Duodenal mucosa (tissue), 2 donors: ENCODE results near the gene COX14.

Experiments
- H3K27ac ChIP-seq: one replicate; pipeline ENCODE4 v1.7.0; 2013; ENCODE audit warnings: low read depth, low read length
- H3K27me3 ChIP-seq, 2 donors: one replicate each; pipeline ENCODE4 v1.7.0; 2013; ENCODE audit warnings: low read length in 2 of 2, control low read depth in 1 of 2; ENCODE audit not compliant: insufficient read depth in 2 of 2, control insufficient read depth in 1 of 2
- H3K36me3 ChIP-seq, 2 donors: one replicate each; pipeline ENCODE4 v1.7.0; 2013; ENCODE audit warnings: low read length in 2 of 2, control low read depth in 1 of 2; ENCODE audit not compliant: insufficient read depth in 2 of 2, control insufficient read depth in 1 of 2
- H3K4me1 ChIP-seq, 2 donors: one replicate each; pipeline ENCODE4 v1.7.0; 2013; ENCODE audit warnings: low read length in 2 of 2, control low read depth in 1 of 2; ENCODE audit not compliant: insufficient read depth in 2 of 2, control insufficient read depth in 1 of 2
- H3K4me3 ChIP-seq, 2 donors: one replicate each; pipeline ENCODE4 v1.7.0; 2013; ENCODE audit warnings: low read length in 2 of 2, low read depth in 1 of 2
- H3K9ac ChIP-seq, 2 donors: one replicate each; pipeline ENCODE4 v1.7.0; 2013; ENCODE audit warnings: low read length in 2 of 2, low read depth in 1 of 2
- H3K9me3 ChIP-seq, 2 donors: one replicate each; pipeline ENCODE4 v1.7.0; 2013; ENCODE audit warnings: low read length in 2 of 2, control low read depth in 1 of 2; ENCODE audit not compliant: control insufficient read depth in 1 of 2

Gene COX14

DNA sequence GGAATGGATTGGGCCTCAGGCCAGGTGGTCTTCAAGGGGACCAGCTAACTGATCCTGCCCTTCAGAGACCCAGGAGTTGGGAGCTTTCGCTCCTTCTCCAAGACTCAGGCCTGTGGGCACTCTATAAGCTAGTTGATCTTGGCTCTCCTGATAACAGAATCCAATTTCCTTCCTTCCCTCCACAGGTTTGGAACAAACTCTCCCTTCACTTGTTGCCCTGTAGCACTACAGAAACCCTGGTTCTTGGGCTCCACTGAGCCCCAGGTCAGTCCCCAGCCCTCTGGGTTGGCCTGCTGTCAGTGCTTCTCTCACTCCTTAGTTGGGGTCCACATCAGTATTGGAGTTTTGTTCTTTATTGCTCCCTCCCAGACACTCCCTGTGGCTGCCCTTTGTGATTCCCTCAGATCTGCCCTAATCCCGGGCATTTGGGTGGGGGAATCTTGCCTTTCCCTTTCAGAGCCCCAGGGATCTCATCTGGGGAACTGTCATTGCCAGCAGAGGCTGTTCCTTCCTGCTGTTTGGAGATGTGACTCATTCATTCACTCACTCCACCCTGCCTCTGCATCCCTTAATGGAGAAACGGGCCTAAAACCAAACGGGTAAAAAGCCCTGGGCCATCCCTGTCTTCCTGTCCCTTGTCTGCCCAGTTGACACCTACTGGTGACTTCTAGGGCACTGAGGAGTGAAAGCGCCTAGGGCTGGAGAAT lies 12.6 kb upstream of the COX14 start:
- Histone ChIP-seq H3K27ac (no peak overlapping the region), H3K9ac (no peak overlapping the region), H3K36me3 (peaks cover 33 to 56% of the 10 kb centered on the region in 2 donors), H3K27me3 (no peaks in the 10 kb centered on the region), H3K4me3 (no peak overlapping the region), H3K9me3 (no peaks in the 10 kb centered on the region), H3K4me1 (peaks cover 15 to 23% of the 10 kb centered on the region in 2 donors)

DNA sequence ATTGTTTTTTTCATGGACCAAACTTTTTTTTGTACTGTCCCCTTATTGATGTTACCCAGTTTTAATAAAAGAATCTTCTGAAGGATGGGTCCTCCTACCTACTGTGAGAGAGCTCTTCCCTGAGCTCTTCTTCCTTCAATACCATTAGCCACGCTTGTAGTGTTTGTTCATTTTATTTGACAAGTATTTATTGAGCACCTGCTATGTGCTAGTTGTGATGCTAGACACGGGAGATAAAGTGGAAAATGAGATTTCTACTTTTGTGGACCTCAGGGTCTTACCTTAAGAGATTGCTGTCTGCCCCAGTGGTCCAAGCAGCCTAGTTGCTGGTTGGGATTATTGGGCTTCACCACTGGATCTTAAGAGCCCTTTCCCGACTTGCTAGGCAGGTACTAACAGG lies 11.5 kb upstream of the COX14 start:
- no peak overlapping the region for H3K27ac ChIP-seq
- H3K4me1 ChIP-seq: peaks cover 23 to 34% of the 10 kb centered on the region in 2 donors
- no peak overlapping the region for H3K9ac ChIP-seq
- no peak overlapping the region for H3K4me3 ChIP-seq
- H3K9me3 ChIP-seq: no peaks in the 10 kb centered on the region
- H3K36me3 ChIP-seq: peaks cover 29 to 45% of the 10 kb centered on the region in 2 donors
- H3K27me3 ChIP-seq: no peaks in the 10 kb centered on the region

DNA sequence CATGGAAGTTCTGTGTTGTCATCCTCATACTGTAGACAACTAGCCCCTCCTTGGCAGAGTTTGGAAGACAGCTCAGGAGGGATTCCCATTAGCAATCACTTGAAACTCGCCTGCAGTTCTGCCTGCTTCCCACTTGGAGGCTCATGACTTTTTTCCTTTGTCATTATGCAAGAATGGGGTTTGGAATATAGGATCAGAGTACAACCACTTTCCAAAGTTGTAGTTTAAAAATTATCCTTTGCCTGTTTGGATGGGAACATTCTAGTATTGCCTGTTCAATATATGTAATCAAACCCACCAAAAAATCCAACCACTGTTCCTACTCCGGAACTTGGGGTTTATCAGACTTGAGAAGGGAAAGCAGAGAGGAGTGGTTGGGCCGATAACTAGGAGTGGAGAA lies 10.4 kb upstream of the COX14 start:
- Histone ChIP-seq H3K27me3 (no peaks in the 10 kb centered on the region), H3K9ac (no peak overlapping the region), H3K4me1 (peaks cover 23 to 36% of the 10 kb centered on the region in 2 donors), H3K36me3 (peaks cover 19 to 35% of the 10 kb centered on the region in 2 donors), H3K27ac (no peak overlapping the region), H3K4me3 (no peak overlapping the region), H3K9me3 (no peaks in the 10 kb centered on the region)

DNA sequence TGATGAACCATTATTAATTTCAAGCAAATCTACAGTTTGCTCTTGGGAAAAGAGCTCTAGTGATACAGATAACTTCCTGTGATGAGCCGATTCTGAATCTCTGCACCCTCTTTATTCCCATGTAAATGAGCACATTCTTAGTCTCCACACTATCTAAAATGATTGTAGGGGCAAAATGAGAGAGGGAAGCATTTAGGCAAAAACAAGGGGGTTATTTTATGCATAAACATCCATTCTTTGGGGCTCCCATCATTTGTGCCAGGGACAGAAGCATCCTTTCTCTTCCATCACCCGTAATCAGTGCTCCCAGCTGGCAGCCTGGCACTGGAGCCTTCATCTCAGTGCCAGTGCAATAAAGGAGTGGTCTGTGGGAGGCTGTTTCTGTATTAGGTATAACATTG lies 9.9 kb upstream of the COX14 start:
- Histone ChIP-seq H3K36me3 (peaks cover 19 to 35% of the 10 kb centered on the region in 2 donors), H3K9ac (no peak overlapping the region), H3K27me3 (no peaks in the 10 kb centered on the region), H3K4me3 (no peak overlapping the region), H3K9me3 (no peaks in the 10 kb centered on the region), H3K27ac (no peak overlapping the region), H3K4me1 (peaks cover 27 to 36% of the 10 kb centered on the region in 2 donors)

DNA sequence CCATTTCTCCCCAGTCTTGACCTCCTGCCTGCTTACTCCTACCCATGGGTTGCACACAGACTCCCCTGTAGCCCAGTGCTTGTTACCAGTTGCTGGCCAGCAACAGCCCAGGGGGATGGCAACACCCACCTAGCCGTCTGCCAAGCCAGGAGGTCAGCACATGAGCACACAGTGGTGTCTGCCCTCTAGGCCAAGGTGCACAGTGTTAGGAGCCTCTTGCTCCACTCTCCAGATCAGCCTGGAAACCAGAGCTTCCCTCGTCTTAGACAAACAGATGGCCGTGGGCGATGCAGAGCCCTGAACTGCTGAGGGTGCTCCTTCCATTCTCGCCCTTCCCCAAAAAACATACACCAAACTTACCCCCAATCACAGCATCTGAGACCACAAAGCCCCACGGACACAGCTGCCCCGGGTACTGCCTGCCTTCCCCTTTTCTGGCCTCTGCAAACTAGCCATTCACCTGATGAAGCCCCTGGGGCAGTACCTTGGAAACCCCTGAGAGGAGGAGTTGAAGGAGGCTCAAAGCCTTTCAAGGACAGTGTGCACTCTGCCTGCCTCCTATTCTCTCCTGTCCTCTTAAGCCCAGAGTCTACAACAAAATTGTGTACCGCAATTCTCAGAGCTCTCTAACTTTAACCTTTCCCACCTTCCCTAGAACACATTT lies 9.3 kb upstream of the COX14 start:
- Histone ChIP-seq H3K9ac (peak overlapping the region in 1 of 2 donors; percentile 21), H3K27ac (no peak overlapping the region), H3K27me3 (no peaks in the 10 kb centered on the region), H3K9me3 (no peaks in the 10 kb centered on the region), H3K4me3 (no peak overlapping the region), H3K4me1 (peaks cover 33 to 36% of the 10 kb centered on the region in 2 donors), H3K36me3 (peaks cover 18 to 35% of the 10 kb centered on the region in 2 donors)

DNA sequence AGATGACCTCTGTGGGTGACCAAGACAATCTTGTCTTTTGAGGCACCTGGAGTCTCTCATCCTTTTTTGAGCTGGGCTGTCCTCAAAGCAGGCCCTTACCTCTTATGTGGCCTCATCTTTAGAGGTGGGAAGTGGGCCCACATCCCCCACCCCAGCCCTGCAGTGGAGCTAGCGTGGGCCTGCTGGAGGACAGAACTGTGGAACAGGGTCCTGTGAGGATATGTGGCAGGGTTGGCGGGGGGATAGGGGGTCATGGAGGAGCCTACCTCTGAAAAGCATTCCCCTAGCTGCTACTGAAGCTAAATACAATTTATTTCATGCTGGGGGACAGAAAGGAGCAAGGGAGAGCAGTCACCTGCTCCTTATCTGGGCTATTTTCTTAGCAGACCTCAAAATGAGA lies 8.7 kb upstream of the COX14 start:
- Histone ChIP-seq H3K27me3 (no peaks in the 10 kb centered on the region), H3K9me3 (no peaks in the 10 kb centered on the region), H3K4me1 (peaks cover 38 to 39% of the 10 kb centered on the region in 2 donors), H3K36me3 (peaks cover 13 to 33% of the 10 kb centered on the region in 2 donors), H3K27ac (peak overlapping the region; percentile 20), H3K4me3 (peak overlapping the region in 1 of 2 donors; percentile 66), H3K9ac (peak overlapping the region; percentile 21)

DNA sequence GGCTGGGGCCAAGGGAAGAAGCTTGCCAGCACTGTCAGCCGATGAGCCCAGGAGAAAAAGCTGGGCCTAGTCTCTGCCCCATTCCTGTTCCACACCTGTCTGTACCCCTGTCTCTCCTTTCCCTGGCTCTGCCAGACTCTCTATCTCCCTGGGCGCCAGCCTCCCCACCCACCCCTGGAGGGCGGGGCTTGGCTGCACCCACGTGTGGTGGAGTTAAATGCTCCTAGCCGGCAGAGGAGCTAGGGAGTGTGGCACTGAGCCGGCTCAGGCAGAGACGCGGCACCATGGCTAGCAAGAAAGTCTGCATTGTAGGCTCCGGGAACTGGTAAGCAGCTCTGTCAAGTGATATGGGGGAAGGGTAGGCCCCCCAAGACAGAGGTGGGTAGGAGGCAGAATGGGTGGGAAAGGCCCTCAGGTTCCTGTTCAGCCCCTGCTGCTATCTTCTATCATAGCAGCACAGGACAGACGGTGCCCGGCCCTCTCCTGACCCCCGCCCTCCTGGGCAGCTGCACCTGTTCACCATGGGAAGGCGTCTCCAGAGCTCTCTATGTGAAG lies 8.2 kb upstream of the COX14 start, which contains the start of gene GPD1:
Gene GPD1, plus strand, starts transcription at position 242 of the 555 bp plus-strand sequence. Its CDS starts 43 bp downstream, at position 285.
- peaks cover 42% of the 10 kb centered on the region in 2 donors for H3K4me1 ChIP-seq
- no peaks in the 10 kb centered on the region for H3K9me3 ChIP-seq
- peak within 1 kb of the TSS; percentile 79 for H3K27ac ChIP-seq
- H3K4me3 ChIP-seq: peak within 1 kb of the TSS; percentile 66 to 74
- H3K9ac ChIP-seq: peak within 1 kb of the TSS; percentile 61 to 68
- H3K27me3 ChIP-seq: no peaks in the 10 kb centered on the region
- H3K36me3 ChIP-seq: peaks cover 11 to 28% of the 10 kb centered on the region in 2 donors

DNA sequence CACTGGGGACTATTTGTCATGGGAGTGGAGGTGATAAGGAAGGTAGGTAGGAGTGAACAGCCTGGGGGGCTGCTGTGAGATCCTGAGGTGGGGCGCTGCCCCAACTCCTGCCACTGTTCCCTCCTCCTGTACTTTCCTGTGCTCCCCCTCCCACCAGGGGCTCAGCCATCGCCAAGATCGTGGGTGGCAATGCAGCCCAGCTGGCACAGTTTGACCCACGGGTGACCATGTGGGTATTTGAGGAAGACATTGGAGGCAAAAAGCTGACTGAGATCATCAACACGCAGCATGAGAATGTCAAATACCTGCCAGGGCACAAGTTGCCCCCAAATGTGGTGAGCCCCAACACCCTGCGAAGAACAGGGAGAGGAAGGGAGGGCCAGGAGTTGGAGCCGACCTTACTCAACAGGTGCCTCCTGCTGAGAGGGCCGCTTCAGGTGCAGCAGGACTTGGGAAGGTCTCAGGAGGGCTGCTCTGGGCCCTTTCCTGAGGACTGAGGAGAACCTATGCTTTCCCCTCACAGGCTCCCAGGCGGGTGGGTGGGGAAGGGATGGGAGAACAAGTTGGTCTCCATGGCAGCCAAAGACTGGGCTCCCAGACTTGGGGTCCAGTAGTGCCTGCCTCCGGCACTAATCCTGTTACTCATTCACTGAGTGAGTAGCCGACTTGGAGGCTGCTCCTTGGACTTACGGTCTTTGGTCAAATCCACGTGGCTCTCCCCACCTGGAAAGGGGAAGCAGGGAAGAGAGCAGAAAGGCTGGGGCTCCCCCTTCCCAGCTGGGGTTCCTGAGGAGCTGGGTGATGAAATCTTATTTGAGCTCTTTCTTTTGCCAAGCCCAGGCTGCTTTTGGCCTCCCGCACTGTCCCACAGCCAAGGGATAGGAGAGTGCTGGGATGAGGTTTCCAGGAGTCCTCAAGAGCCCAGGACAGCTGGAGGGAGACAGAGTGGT lies 7.3 kb upstream of the COX14 start:
- H3K27ac ChIP-seq: peak overlapping the region; percentile 79
- peaks cover 49 to 50% of the 10 kb centered on the region in 2 donors for H3K4me1 ChIP-seq
- peak overlapping the region; percentile 66 to 74 for H3K4me3 ChIP-seq

DNA sequence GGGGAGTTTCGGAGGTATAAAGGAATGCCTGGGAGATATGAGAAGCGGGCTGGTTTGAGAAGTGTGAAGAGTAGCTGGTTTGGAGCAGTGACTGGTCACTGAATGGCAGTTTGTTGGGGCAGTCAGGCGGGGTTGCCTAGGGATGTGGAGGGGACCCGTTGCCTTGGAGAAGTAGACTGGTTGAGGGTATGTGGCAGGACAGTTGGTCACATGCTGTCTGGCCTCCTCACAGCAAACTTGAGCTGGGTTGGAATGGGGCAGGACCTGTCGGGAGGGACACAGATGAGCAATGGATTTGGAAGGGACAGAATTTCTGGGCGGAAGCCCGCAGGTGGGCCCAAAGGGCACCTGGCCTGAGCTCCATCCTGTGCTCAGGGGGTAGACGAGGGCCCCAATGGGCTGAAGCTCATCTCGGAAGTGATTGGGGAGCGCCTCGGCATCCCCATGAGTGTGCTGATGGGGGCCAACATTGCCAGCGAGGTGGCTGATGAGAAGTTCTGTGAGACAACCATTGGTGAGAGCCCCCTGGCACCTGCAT lies 6.1 kb upstream of the COX14 start:
- no peaks in the 10 kb centered on the region for H3K9me3 ChIP-seq
- peak overlapping the region; percentile 62 to 66 for H3K4me3 ChIP-seq
- peaks cover 62 to 63% of the 10 kb centered on the region in 2 donors for H3K4me1 ChIP-seq
- H3K27ac ChIP-seq: no peak overlapping the region
- no peaks in the 10 kb centered on the region for H3K27me3 ChIP-seq
- H3K9ac ChIP-seq: peak overlapping the region; percentile 34 to 67
- peaks cover 0 to 15% of the 10 kb centered on the region in 2 donors for H3K36me3 ChIP-seq

More for the DNA sequence above, 7.3 kb upstream of the COX14 start:
- Histone ChIP-seq H3K9ac (peak overlapping the region; percentile 61 to 68), H3K9me3 (no peaks in the 10 kb centered on the region), H3K36me3 (peaks cover 3 to 20% of the 10 kb centered on the region in 2 donors), H3K27me3 (no peaks in the 10 kb centered on the region)
